ENCODE measurements around the gene KRT86. TPM values are rescaled to one million over a fixed set of nuclear protein-coding genes. Genes with fewer than 3 reads are reported as not detected.

Gene KRT86
- total and polyA plus RNA-seq, 2 of the 13 experiments (the other 11 are each of a cell fraction or from before 2014, with no cell fraction given), result not detected

GRCh38 chr12:52291267-52291935, 17.0 kb downstream of the KRT86 start, which contains the start of gene KRT81:
TSS of gene KRT81 (minus strand) at chr12:52291534. CDS start at chr12:52291465, 69 bp downstream.
- ATAC-seq, result no peak
- no peak within 1 kb of the TSS for H3K4me2 ChIP-seq (ENCODE audit: low read depth, low read length)

More at GRCh38 chr12:52291267-52291935, 17.0 kb downstream of the KRT86 start, which contains the start of gene KRT81:
- H3K27me3 ChIP-seq (ENCODE audit: control insufficient read depth in 1 of 2, insufficient read depth in 2 of 2, low read length in 2 of 2), result peaks cover 2 to 6% of the 10 kb centered on the region in 2 experiments; a peak in 1 of 5 replicates
- in situ Hi-C loops (cut with HindIII; ENCODE audit: extremely low pct_ligation_motif_present, low pct_unique_long_range_greater_than_20kb) (no loop called here), intact Hi-C loops (cut with micrococcal nuclease; ENCODE audit: unreplicated experiment) (no loop called here)
- no peaks in the 10 kb centered on the region for H4K20me1 ChIP-seq (ENCODE audit: insufficient read depth, low read length)
- no peaks in the 10 kb centered on the region for H3K36me3 ChIP-seq (replicated peaks in 1 of 2; ENCODE audit: control insufficient read depth in 1 of 2, insufficient read depth in 2 of 2, low read length in 2 of 2)
- no peak within 1 kb of the TSS for H3K4me3 ChIP-seq (replicated peaks in 1 of 3; ENCODE audit: insufficient read depth in 1 of 3, low read depth in 2 of 3, low read length in 3 of 3)
- POLR2A ChIA-PET, result no interaction called here
- TF ChIP-seq HMG20A (CRISPR knock-in tag; IDR thresholded peaks at IDR 0.05; ENCODE audit: borderline replicate concordance), result no peak
- no peak for TF ChIP-seq FOXP1 (IDR thresholded peaks at IDR 0.05)
- TF ChIP-seq FOXP1 (CRISPR knock-in tag; IDR thresholded peaks at IDR 0.05), result no peak
- TF ChIP-seq ZFP82 (CRISPR knock-in tag; IDR thresholded peaks at IDR 0.05; ENCODE audit: borderline replicate concordance), result no peak
- no peak for TF ChIP-seq ZMYM3 (CRISPR knock-in tag; IDR thresholded peaks at IDR 0.05)
- TF ChIP-seq KLF11 (CRISPR knock-in tag; IDR thresholded peaks at IDR 0.05), result no peak
- TF ChIP-seq ZNF619 (CRISPR knock-in tag; IDR thresholded peaks at IDR 0.05), result no peak
- TF ChIP-seq SIN3A (IDR thresholded peaks at IDR 0.05; ENCODE audit: borderline replicate concordance, low read depth, low read length), result no peak
- no peak for TF ChIP-seq TFAP4 (IDR thresholded peaks at IDR 0.05; ENCODE audit: borderline replicate concordance, low read depth)
- no peak for TF ChIP-seq TFDP1 (CRISPR knock-in tag; IDR thresholded peaks at IDR 0.05; ENCODE audit: borderline replicate concordance)
- TF ChIP-seq SMC3 (IDR thresholded peaks at IDR 0.05; ENCODE audit: low read length), result no peak
- TF ChIP-seq ZNF543 (CRISPR knock-in tag; IDR thresholded peaks at IDR 0.05), result no peak
- H3K27ac ChIP-seq (ENCODE audit: extremely low read length, insufficient read depth, low read length), result no peak within 1 kb of the TSS
- no peak for DNase-seq (ENCODE audit: low spot score)
- FAIRE-seq, result no peak
- CTCF ChIA-PET (ENCODE audit: low intra/inter-chr PET ratio, low total read pairs), result no interaction called here
- H3K4me1 ChIP-seq (ENCODE audit: insufficient read depth, low read length), result no peaks in the 10 kb centered on the region
- 4% methylated on average over 2 of the region's 32 CpGs for WGBS (ENCODE audit: low lambda C conversion rate)
- BruUV-seq (replicated peaks), result no TSS peak
- H3K9me3 ChIP-seq (ENCODE audit: low read length), result no peaks in the 10 kb centered on the region
- H2AFZ ChIP-seq (ENCODE audit: low read length), result no peak within 1 kb of the TSS
- H3K79me2 ChIP-seq (ENCODE audit: insufficient read depth, low read length), result no peaks in the 10 kb centered on the region
- H3K9ac ChIP-seq (ENCODE audit: insufficient read depth, low read depth, low read length), result no peak within 1 kb of the TSS

Data from HepG2 (cell line).